AG09309 (cell line): ENCODE measurements around the gene TMEM80.

Experiments used
- DNase-seq: peaks from one replicate; pipeline ENCODE4 v3.0.0-alpha.2; 2010; ENCODE audit warnings: low read depth
- H3K4me3 ChIP-seq: 2 replicates; pipeline ENCODE4 v1.5.1; 2011; ENCODE audit warnings: mild to moderate bottlenecking, low read depth, low read length, moderate library complexity; ENCODE audit not compliant: control insufficient read depth
- CTCF ChIP-seq: IDR thresholded peaks from 2 replicates; pipeline ENCODE4 v1.5.1; 2011; ENCODE audit warnings: mild to moderate bottlenecking, low read depth, low read length, inconsistent platforms; ENCODE audit not compliant: insufficient read depth, control insufficient read depth; ENCODE audit errors: missing control alignments

The TMEM80 gene

GRCh38 chr11:662689-663274, 32.8 kb upstream of the TMEM80 start:
- H3K4me3 ChIP-seq = no peak overlapping the region
- peak; percentile 80 for TF ChIP-seq CTCF
- no peak for DNase-seq

- DNase-seq = no peak
- H3K4me3 ChIP-seq = no peak overlapping the region
- TF ChIP-seq CTCF = no peak
Observed at GRCh38 chr11:665062-665703, 30.4 kb upstream of the TMEM80 start.

- no peak overlapping the region for H3K4me3 ChIP-seq
- DNase-seq = peak; percentile 35
Observed at GRCh38 chr11:665704-666281, 29.8 kb upstream of the TMEM80 start.

GRCh38 chr11:673866-674265, 21.8 kb upstream of the TMEM80 start:
- DNase-seq = no peak
- H3K4me3 ChIP-seq = no peak overlapping the region
- no peak for TF ChIP-seq CTCF

More at GRCh38 chr11:665704-666281, 29.8 kb upstream of the TMEM80 start:
- TF ChIP-seq CTCF = no peak

GRCh38 chr11:674406-674805, 21.2 kb upstream of the TMEM80 start:
- TF ChIP-seq CTCF = no peak
- H3K4me3 ChIP-seq = no peak overlapping the region
- DNase-seq = no peak

- no peak overlapping the region for H3K4me3 ChIP-seq
- TF ChIP-seq CTCF = no peak
Observed at GRCh38 chr11:678297-678696, 17.3 kb upstream of the TMEM80 start.

More at GRCh38 chr11:678297-678696, 17.3 kb upstream of the TMEM80 start:
- no peak for DNase-seq
